Fibroblast of mammary gland (primary cell): ENCODE data around the gene SCN1A.
A peak's percentile ranks its signal among the peaks of the same experiment; 100 is the strongest.

Source experiments
- DNase-seq: peaks from one replicate; pipeline ENCODE4 v3.0.0-alpha.2; 2010; ENCODE audit warnings: low read depth
- H3K4me3 ChIP-seq: 2 replicates; pipeline ENCODE4 v1.5.1; 2011; ENCODE audit warnings: low read depth, mild to moderate bottlenecking, low read length, moderate library complexity; ENCODE audit not compliant: control insufficient read depth
- CTCF ChIP-seq: conservative IDR thresholded peaks from 2 replicates; pipeline ENCODE4 v1.5.1; 2011; ENCODE audit warnings: low read depth, low read length, inconsistent platforms; ENCODE audit not compliant: control insufficient read depth, insufficient read depth

Gene SCN1A

GRCh38 chr2:166074430-166074829, 53.4 kb downstream of the SCN1A start:
- H3K4me3 ChIP-seq = no peak overlapping the region
- TF ChIP-seq CTCF = no peak
- DNase-seq = no peak

GRCh38 chr2:166074011-166074410, 53.8 kb downstream of the SCN1A start:
- no peak for DNase-seq
- H3K4me3 ChIP-seq = no peak overlapping the region
- no peak for TF ChIP-seq CTCF

- TF ChIP-seq CTCF = no peak
Observed at GRCh38 chr2:166070231-166070630, 57.6 kb downstream of the SCN1A start.

GRCh38 chr2:166068981-166069380, 58.8 kb downstream of the SCN1A start:
- H3K4me3 ChIP-seq = no peak overlapping the region
- no peak for TF ChIP-seq CTCF
- peak; percentile 20 for DNase-seq

More at GRCh38 chr2:166070231-166070630, 57.6 kb downstream of the SCN1A start:
- no peak overlapping the region for H3K4me3 ChIP-seq
- no peak for DNase-seq

GRCh38 chr2:166067229-166067628, 60.6 kb downstream of the SCN1A start:
- TF ChIP-seq CTCF = no peak
- H3K4me3 ChIP-seq = no peak overlapping the region
- DNase-seq = no peak

GRCh38 chr2:166060191-166060590, 67.6 kb downstream of the SCN1A start:
- TF ChIP-seq CTCF = no peak
- H3K4me3 ChIP-seq = no peak overlapping the region
- peak; percentile 41 for DNase-seq

GRCh38 chr2:166057370-166058164, 70.3 kb downstream of the SCN1A start:
- peak; percentile 60 for TF ChIP-seq CTCF
- no peak overlapping the region for H3K4me3 ChIP-seq
- DNase-seq = peak; percentile 52
